Duodenal mucosa (tissue), 2 donors: ENCODE measurements around the gene MAGEA12.
"Not testable (repeated sequence)": the region's sequence is repeated elsewhere in the genome, so short reads cannot be mapped to it uniquely, and the experiment has no call there.

Source experiments
- H3K27ac ChIP-seq: one replicate; pipeline ENCODE4 v1.7.0; 2013; ENCODE audit warnings: low read depth, low read length
- H3K27me3 ChIP-seq, 2 donors: one replicate each; pipeline ENCODE4 v1.7.0; 2013; ENCODE audit warnings: low read length in 2 of 2, control low read depth in 1 of 2; ENCODE audit not compliant: insufficient read depth in 2 of 2, control insufficient read depth in 1 of 2
- H3K36me3 ChIP-seq, 2 donors: one replicate each; pipeline ENCODE4 v1.7.0; 2013; ENCODE audit warnings: low read length in 2 of 2, control low read depth in 1 of 2; ENCODE audit not compliant: insufficient read depth in 2 of 2, control insufficient read depth in 1 of 2
- H3K4me1 ChIP-seq, 2 donors: one replicate each; pipeline ENCODE4 v1.7.0; 2013; ENCODE audit warnings: low read length in 2 of 2, control low read depth in 1 of 2; ENCODE audit not compliant: insufficient read depth in 2 of 2, control insufficient read depth in 1 of 2
- H3K4me3 ChIP-seq, 2 donors: one replicate each; pipeline ENCODE4 v1.7.0; 2013; ENCODE audit warnings: low read length in 2 of 2, low read depth in 1 of 2
- H3K9ac ChIP-seq, 2 donors: one replicate each; pipeline ENCODE4 v1.7.0; 2013; ENCODE audit warnings: low read length in 2 of 2, low read depth in 1 of 2
- H3K9me3 ChIP-seq, 2 donors: one replicate each; pipeline ENCODE4 v1.7.0; 2013; ENCODE audit warnings: low read length in 2 of 2, control low read depth in 1 of 2; ENCODE audit not compliant: control insufficient read depth in 1 of 2

MAGEA12 gene

GRCh38 chrX:152766562-152766961 lies 33.0 kb downstream of the MAGEA12 start:
- H3K27me3 ChIP-seq, H3K4me1 ChIP-seq, H3K36me3 ChIP-seq, H3K4me3 ChIP-seq, H3K9ac ChIP-seq, H3K9me3 ChIP-seq, H3K27ac ChIP-seq: not testable (repeated sequence)

- H3K27ac ChIP-seq, H3K36me3 ChIP-seq, H3K4me3 ChIP-seq, H3K4me1 ChIP-seq, H3K9ac ChIP-seq, H3K9me3 ChIP-seq, H3K27me3 ChIP-seq: not testable (repeated sequence)
Measured at GRCh38 chrX:152769549-152770289, 36.2 kb downstream of the MAGEA12 start, which contains the start of gene MAGEA6. MAGEA6 (minus strand) TSS chrX:152769689; CDS start chrX:152767650, 2,039 bp downstream.

- H3K4me1 ChIP-seq, H3K27me3 ChIP-seq, H3K9ac ChIP-seq, H3K27ac ChIP-seq, H3K36me3 ChIP-seq, H3K4me3 ChIP-seq, H3K9me3 ChIP-seq: not testable (repeated sequence)
Measured at GRCh38 chrX:152787062-152787461, 53.5 kb downstream of the MAGEA12 start.
